Astrocyte (in vitro differentiated cells and primary cell): ENCODE data around the gene SIRPG.

Experiments used
- EZH2 ChIP-seq: IDR thresholded peaks from 2 replicates; pipeline ENCODE4 v1.6.1; 2012; ENCODE audit warnings: mild to moderate bottlenecking, low read length, inconsistent platforms; ENCODE audit not compliant: insufficient read depth
- TF ChIP-seq, protein P1 (sequence below): IDR thresholded peaks from 2 replicates; pipeline ENCODE4 v1.5.1; 2011; ENCODE audit warnings: low read depth, mild to moderate bottlenecking, inconsistent platforms, low read length, moderate library complexity; ENCODE audit not compliant: insufficient read depth

DNA sequence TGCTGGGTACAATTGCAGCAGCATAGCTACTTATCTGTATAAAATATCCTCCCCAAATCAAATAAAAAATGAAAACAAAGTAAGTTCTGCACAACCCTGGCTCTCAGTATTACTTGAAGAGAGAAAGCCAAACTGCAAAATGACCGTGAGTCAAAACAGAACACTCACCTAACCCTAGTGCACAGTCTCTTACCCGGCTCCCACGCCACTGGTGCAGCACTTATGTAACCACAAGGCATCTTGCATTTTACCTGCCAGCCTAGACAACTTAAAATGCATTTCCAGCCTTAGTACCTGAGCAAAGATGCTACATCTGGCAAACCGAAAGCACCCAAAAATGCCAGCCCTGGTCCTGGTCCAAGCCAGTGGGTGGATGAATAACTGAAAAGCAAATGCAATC, 25.4 kb downstream of the SIRPG start:
- TF ChIP-seq, protein P1, sequence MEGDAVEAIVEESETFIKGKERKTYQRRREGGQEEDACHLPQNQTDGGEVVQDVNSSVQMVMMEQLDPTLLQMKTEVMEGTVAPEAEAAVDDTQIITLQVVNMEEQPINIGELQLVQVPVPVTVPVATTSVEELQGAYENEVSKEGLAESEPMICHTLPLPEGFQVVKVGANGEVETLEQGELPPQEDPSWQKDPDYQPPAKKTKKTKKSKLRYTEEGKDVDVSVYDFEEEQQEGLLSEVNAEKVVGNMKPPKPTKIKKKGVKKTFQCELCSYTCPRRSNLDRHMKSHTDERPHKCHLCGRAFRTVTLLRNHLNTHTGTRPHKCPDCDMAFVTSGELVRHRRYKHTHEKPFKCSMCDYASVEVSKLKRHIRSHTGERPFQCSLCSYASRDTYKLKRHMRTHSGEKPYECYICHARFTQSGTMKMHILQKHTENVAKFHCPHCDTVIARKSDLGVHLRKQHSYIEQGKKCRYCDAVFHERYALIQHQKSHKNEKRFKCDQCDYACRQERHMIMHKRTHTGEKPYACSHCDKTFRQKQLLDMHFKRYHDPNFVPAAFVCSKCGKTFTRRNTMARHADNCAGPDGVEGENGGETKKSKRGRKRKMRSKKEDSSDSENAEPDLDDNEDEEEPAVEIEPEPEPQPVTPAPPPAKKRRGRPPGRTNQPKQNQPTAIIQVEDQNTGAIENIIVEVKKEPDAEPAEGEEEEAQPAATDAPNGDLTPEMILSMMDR, result no peak
- TF ChIP-seq EZH2, result no peak
